Naive thymus-derived CD4-positive, alpha-beta T cell (primary cell): Measurements from ENCODE around the gene SRPX. TPM values are rescaled to one million over a fixed set of nuclear protein-coding genes. Genes with fewer than 3 reads are reported as not detected.

Source experiments
- ATAC-seq: fragments of 150-1000 bp; cut with Tn5 transposase; 2 replicates; pipeline ENCODE4 v1.10.0; 2021; ENCODE audit warnings: mild to moderate bottlenecking, moderate library complexity
- CTCF ChIA-PET: fragments of 350-600 bp; sonication (Branson Sonifier 250); formaldehyde crosslinking; loops from one replicate; lab custom pipeline; 2021; ENCODE audit warnings: antibody characterized with exemption; lab: Charles Lee
- POLR2A ChIA-PET: fragments of 350-600 bp; sonication (Branson Sonifier 250); formaldehyde crosslinking; loops from one replicate; lab custom pipeline; 2021; ENCODE audit warnings: antibody characterized with exemption, inconsistent platforms; lab: Charles Lee
- DNase-seq, 9 donors: peaks; one replicate each; pipeline versions ENCODE4 v3.0.0 to v3.0.0-alpha.2; 2020 to 2022; ENCODE audit warnings: mixed read lengths in 1 of 9
- H3K27ac ChIP-seq: one replicate; pipeline ENCODE4 v1.7.0; 2013; ENCODE audit warnings: mild to moderate bottlenecking, low read depth, low read length, moderate library complexity
- H3K27me3 ChIP-seq, 2 donors: one replicate each; pipeline ENCODE4 v1.7.0; 2013; ENCODE audit warnings: low read length in 2 of 2, mild to moderate bottlenecking in 2 of 2, moderate library complexity in 2 of 2; ENCODE audit not compliant: control insufficient read depth in 2 of 2, insufficient read depth in 2 of 2
- H3K36me3 ChIP-seq, 3 experiments: 1 replicate in 2 of 3; 2 replicates in 1 of 3; pipeline ENCODE4 v1.7.0; 2013; ENCODE audit warnings: low read length in 3 of 3, mild to moderate bottlenecking in 3 of 3, moderate library complexity in 1 of 3; ENCODE audit not compliant: insufficient read depth in 3 of 3, control insufficient read depth in 2 of 3
- H3K4me1 ChIP-seq, 2 donors: one replicate each; pipeline ENCODE4 v1.7.0; 2013; ENCODE audit warnings: low read length in 2 of 2, mild to moderate bottlenecking in 2 of 2, moderate library complexity in 1 of 2; ENCODE audit not compliant: control insufficient read depth in 2 of 2, insufficient read depth in 2 of 2
- H3K4me3 ChIP-seq: 2 replicates; pipeline ENCODE4 v1.7.0; 2013; ENCODE audit warnings: mild to moderate bottlenecking, low read length
- H3K9me3 ChIP-seq, 3 experiments: 1 replicate in 2 of 3; 2 replicates in 1 of 3; pipeline ENCODE4 v1.7.0; 2013; ENCODE audit warnings: low read length in 3 of 3; ENCODE audit not compliant: control insufficient read depth in 2 of 3
- H3K27ac Mint-ChIP-seq, 9 donors: one replicate each; pipeline ENCODE4 v1.8.0; 2020 to 2022; ENCODE audit warnings: mixed read lengths in 9 of 9, mild to moderate bottlenecking in 8 of 9, moderate library complexity in 5 of 9, inconsistent platforms in 2 of 9
- H3K27me3 Mint-ChIP-seq, 5 donors: one replicate each; pipeline ENCODE4 v1.8.0; 2021 to 2022; ENCODE audit warnings: mixed read lengths in 5 of 5, mild to moderate bottlenecking in 1 of 5
- H3K36me3 Mint-ChIP-seq, 5 donors: one replicate each; pipeline ENCODE4 v1.8.0; 2020 to 2022; ENCODE audit warnings: mixed read lengths in 5 of 5, mild to moderate bottlenecking in 3 of 5, inconsistent platforms in 1 of 5
- H3K4me1 Mint-ChIP-seq, 7 donors: one replicate each; pipeline ENCODE4 v1.8.0; 2020 to 2022; ENCODE audit warnings: mixed read lengths in 7 of 7, mild to moderate bottlenecking in 3 of 7, inconsistent platforms in 1 of 7
- H3K4me3 Mint-ChIP-seq, 10 donors: one replicate each; pipeline ENCODE4 v1.8.0; 2020 to 2022; ENCODE audit warnings: mild to moderate bottlenecking in 10 of 10, mixed read lengths in 10 of 10, moderate library complexity in 6 of 10, inconsistent platforms in 2 of 10
- H3K9me3 Mint-ChIP-seq, 11 donors: one replicate each; pipeline ENCODE4 v1.8.0; 2020 to 2022; ENCODE audit warnings: mixed read lengths in 11 of 11, mild to moderate bottlenecking in 4 of 11, inconsistent platforms in 1 of 11, moderate library complexity in 1 of 11
- intact Hi-C, 2 donors: fragments of 100-400 bp; cut with micrococcal nuclease; formaldehyde crosslinking; loops; one replicate each; pipeline ENCODE4 v1.15.1; 2023
- polyA plus RNA-seq, 2 donors: library from polyadenylated mRNA; unstranded; fragments of 300-500 nt; fragmentation: Illumina TruSeq; gene quantifications; one replicate each; pipeline ENCODE4 v1.2.3, GENCODE V29; 2021
- total RNA-seq, 6 experiments: library from RNA in 5 of 6; stranded (reverse) in 5 of 6; gene quantifications; 1 replicate in 5 of 6; 2 replicates in 1 of 6; pipeline ENCODE4 v1.2.3 and lab custom pipeline; 2021 to 2026

Gene SRPX
- total and polyA plus RNA-seq, 7 experiments from 2014 or later: not detected

DNA sequence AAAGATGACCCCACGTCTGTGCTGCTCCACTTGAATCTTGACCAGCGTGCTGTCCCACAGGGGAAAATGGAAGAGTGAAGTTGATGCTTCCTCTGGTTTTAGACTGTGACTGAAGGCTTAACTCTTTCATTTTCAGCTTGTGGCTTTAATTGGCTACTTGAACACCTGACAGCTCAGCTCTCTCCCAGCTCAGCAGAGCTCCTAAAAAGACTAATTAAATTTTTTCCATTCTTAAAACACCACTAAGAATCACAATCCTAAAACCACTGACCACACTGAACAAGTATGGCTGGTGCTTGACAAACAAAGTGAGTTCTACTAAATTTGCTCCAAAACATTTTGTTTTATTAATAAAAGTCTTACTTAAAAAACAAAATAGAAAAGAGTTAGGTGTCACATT lies 71.7 kb downstream of the SRPX start:
- H3K27ac ChIP-seq: no peak overlapping the region
- no peak for ATAC-seq
- peaks cover 0 to 10% (median 7%) of the 10 kb centered on the region in 5 donors for H3K27me3 Mint-ChIP-seq
- no peak for DNase-seq
- H3K4me1 Mint-ChIP-seq: no peaks in the 10 kb centered on the region
- no peaks in the 10 kb centered on the region for H3K27me3 ChIP-seq
- H3K4me3 Mint-ChIP-seq: no peak overlapping the region
- no peaks in the 10 kb centered on the region for H3K9me3 ChIP-seq
- no peak overlapping the region for H3K4me3 ChIP-seq
- no peaks in the 10 kb centered on the region for H3K36me3 Mint-ChIP-seq
- ChIA-PET CTCF (no interaction called here), POLR2A (no interaction called here)
- no peaks in the 10 kb centered on the region for H3K4me1 ChIP-seq
- no peaks in the 10 kb centered on the region for H3K9me3 Mint-ChIP-seq
- no peaks in the 10 kb centered on the region for H3K36me3 ChIP-seq
- intact Hi-C loops: no loop called here
- H3K27ac Mint-ChIP-seq: no peak overlapping the region

DNA sequence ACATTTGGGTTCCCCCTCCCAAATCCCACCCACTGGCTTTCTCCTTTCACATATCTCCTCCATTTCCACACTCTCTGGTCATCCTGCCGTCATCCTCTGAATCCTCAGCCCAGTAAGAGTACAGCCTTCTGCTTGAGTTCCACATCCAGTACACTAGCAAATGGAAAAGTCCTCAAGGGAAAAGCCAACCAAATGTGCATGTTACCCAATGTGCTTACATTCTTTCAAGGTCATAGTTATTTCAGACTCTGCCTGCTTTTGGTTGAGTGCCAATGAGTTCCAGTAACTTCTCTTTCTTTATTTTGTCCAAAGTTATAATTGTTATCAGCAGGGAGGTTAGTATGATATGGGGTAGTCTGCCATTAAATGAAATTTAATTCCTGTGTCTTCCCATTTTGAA lies 78.1 kb downstream of the SRPX start:
- ChIA-PET CTCF (no interaction called here), POLR2A (no interaction called here)
- no peak overlapping the region for H3K27ac ChIP-seq
- H3K4me3 ChIP-seq: no peak overlapping the region
- no peak overlapping the region for H3K27ac Mint-ChIP-seq
- no peaks in the 10 kb centered on the region for H3K4me1 ChIP-seq
- H3K9me3 ChIP-seq: no peaks in the 10 kb centered on the region
- ATAC-seq (no peak), DNase-seq (no peak)
- H3K9me3 Mint-ChIP-seq: peaks cover 0 to 1% (median 0%) of the 10 kb centered on the region in 11 donors
- H3K36me3 Mint-ChIP-seq: no peaks in the 10 kb centered on the region
- H3K27me3 ChIP-seq: no peaks in the 10 kb centered on the region
- no peaks in the 10 kb centered on the region for H3K4me1 Mint-ChIP-seq
- peaks cover 0 to 11% (median 7%) of the 10 kb centered on the region in 5 donors for H3K27me3 Mint-ChIP-seq
- intact Hi-C loops: no loop called here
- no peak overlapping the region for H3K4me3 Mint-ChIP-seq
- H3K36me3 ChIP-seq: no peaks in the 10 kb centered on the region

DNA sequence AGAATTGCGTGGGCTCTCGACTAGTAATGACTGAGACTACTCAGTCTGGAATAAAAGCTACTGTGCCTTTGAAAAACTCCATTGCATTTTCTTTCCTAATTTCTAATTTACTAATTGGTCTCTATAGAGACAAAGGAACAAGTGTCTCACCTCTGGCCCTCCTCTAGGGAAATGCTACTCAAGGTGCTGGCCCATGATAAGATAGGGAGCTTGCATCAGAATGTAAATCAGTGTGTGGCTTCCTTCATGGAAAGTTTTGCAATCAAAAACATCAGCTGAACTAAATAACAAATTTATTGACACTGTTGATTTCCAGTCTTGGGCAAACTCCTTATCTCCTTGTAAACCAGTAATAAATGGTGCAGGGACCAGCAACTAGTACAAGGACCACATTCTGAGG lies 81.8 kb downstream of the SRPX start:
- DNase-seq (no peak), ATAC-seq (no peak)
- no peaks in the 10 kb centered on the region for H3K4me1 ChIP-seq
- POLR2A ChIA-PET: no interaction called here
- H3K36me3 Mint-ChIP-seq: no peaks in the 10 kb centered on the region
- no peak overlapping the region for H3K27ac ChIP-seq
- CTCF ChIA-PET: no interaction called here
- peaks cover 0 to 1% (median 0%) of the 10 kb centered on the region in 11 donors for H3K9me3 Mint-ChIP-seq
- H3K4me1 Mint-ChIP-seq: no peaks in the 10 kb centered on the region
- peaks cover 0 to 12% (median 0%) of the 10 kb centered on the region in 5 donors for H3K27me3 Mint-ChIP-seq
- no peaks in the 10 kb centered on the region for H3K36me3 ChIP-seq
- H3K27ac Mint-ChIP-seq: no peak overlapping the region
- H3K27me3 ChIP-seq: no peaks in the 10 kb centered on the region
- no peak overlapping the region for H3K4me3 ChIP-seq
- no peak overlapping the region for H3K4me3 Mint-ChIP-seq
- intact Hi-C loops: no loop called here
- H3K9me3 ChIP-seq: no peaks in the 10 kb centered on the region

DNA sequence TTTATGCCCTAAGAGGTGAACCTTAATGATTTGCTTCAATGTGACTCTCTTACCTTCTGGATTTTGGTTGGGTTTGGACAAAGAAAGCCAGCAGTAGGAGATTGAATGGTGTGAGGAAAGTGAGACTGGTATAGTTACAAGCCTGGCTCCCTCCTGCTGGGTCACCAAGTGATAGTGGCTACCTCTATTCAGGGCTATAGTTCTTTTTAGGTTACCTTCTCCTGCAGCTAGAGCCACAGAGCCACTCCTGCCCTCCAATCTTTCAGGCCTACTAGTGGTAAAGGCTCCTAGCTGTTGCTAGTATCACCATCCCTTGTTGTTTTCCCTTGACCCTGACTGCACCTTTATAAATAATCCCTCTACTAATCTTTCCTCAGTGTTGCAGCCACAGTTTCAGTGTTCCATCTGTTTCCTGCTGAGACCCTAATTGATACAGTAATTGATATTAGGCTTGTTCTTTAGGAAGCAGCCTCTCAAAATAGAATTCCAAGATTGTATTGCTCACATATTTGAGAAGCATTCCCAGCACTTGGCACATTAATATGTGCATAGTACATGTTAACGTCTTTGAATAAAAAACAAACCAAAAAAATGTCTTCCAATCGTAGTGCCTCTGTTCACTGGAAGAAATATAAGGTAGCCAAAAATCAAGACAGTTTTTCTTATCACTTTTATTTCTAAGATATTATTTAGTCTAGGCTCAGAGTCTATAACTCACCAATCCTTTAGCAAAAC lies 82.3 kb downstream of the SRPX start:
- Histone ChIP-seq H3K4me1 (no peaks in the 10 kb centered on the region), H3K27me3 (no peaks in the 10 kb centered on the region), H3K9me3 (no peaks in the 10 kb centered on the region), H3K36me3 (no peaks in the 10 kb centered on the region), H3K27ac (no peak overlapping the region), H3K4me3 (no peak overlapping the region)
- DNase-seq (no peak), ATAC-seq (no peak)
- H3K36me3 Mint-ChIP-seq: no peaks in the 10 kb centered on the region
- ChIA-PET POLR2A (no interaction called here), CTCF (no interaction called here)
- H3K27me3 Mint-ChIP-seq: peaks cover 0 to 12% (median 0%) of the 10 kb centered on the region in 5 donors
- no peak overlapping the region for H3K27ac Mint-ChIP-seq
- no peaks in the 10 kb centered on the region for H3K4me1 Mint-ChIP-seq
- peaks cover 0 to 1% (median 0%) of the 10 kb centered on the region in 11 donors for H3K9me3 Mint-ChIP-seq
- intact Hi-C loops: no loop called here
- no peak overlapping the region for H3K4me3 Mint-ChIP-seq

DNA sequence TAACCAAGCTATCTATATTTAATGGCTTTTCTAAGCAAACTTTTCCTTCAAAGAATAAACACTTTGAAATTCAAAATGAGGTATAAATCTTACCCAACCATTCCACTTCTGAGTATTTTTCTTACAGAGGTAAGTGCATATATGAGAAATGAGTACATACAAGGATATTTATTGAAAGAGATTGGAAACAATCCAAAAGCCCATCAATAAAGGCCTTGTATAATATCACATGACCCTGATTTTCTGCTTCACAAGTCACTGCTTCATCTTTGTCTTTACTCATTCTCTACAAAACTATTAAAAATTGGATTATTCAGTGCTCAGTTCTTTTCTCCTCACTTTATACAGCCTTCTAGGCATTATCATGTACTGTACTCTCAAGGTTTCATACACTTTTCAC lies 91.3 kb downstream of the SRPX start:
- no peaks in the 10 kb centered on the region for H3K36me3 ChIP-seq
- DNase-seq: no peak
- H3K4me1 Mint-ChIP-seq: no peaks in the 10 kb centered on the region
- H3K27ac ChIP-seq: no peak overlapping the region
- H3K9me3 Mint-ChIP-seq: peaks cover 0 to 1% (median 0%) of the 10 kb centered on the region in 11 donors
- no peak overlapping the region for H3K27ac Mint-ChIP-seq
- H3K4me3 Mint-ChIP-seq: no peak overlapping the region
- no peak for ATAC-seq
- CTCF ChIA-PET: no interaction called here
- H3K27me3 Mint-ChIP-seq: peaks cover 0 to 8% (median 0%) of the 10 kb centered on the region in 5 donors
- no peaks in the 10 kb centered on the region for H3K4me1 ChIP-seq
- no peaks in the 10 kb centered on the region for H3K27me3 ChIP-seq
- intact Hi-C loops: no loop called here
- no peaks in the 10 kb centered on the region for H3K9me3 ChIP-seq
- H3K36me3 Mint-ChIP-seq: no peaks in the 10 kb centered on the region
- no peak overlapping the region for H3K4me3 ChIP-seq
- POLR2A ChIA-PET: no interaction called here

DNA sequence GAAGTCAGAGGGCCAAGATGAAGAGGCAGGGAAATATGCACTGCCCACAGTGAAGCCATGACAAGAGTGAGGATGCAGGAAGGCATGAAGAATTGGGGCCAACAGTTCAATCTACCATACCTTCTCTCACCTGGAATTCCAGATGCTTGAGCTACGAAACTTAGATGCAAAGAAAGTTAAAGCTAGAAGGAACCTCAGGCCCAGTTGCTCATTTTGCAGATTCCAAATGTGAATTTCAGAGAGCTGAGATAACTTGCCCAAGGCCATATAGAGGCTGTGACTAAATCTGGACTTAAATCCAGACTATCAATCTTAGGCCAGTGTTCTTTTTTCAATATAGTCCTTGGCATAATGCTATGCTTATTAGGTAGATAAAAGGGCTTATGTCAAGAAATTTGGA lies 92.7 kb downstream of the SRPX start:
- intact Hi-C loops: no loop called here
- no peaks in the 10 kb centered on the region for H3K36me3 Mint-ChIP-seq

DNA sequence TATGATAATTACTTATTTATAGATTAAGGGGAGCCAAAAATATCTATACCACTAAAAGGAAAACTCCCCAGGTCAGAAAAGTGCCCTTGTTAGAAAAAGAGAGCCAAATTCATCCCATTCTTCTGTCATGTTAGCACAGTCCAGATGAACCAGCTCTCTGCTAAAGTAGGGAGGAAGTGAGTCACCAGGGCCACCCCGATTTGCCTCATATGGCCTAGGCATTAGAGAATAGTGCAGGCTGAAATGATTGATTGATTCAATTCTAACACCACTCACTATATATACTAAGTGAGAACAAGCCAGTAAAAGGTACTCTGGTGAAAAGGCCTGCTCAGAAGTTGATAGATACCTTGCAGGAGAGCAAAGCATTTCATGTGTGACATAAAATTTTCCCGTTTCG lies 94.5 kb downstream of the SRPX start:
- Histone ChIP-seq H3K36me3 (no peaks in the 10 kb centered on the region), H3K4me3 (no peak overlapping the region), H3K27ac (no peak overlapping the region), H3K4me1 (no peaks in the 10 kb centered on the region), H3K27me3 (no peaks in the 10 kb centered on the region), H3K9me3 (no peaks in the 10 kb centered on the region)
- Mint-ChIP-seq H3K4me3 (no peak overlapping the region), H3K4me1 (no peaks in the 10 kb centered on the region), H3K27ac (no peak overlapping the region), H3K27me3 (peaks cover 0 to 8% (median 0%) of the 10 kb centered on the region in 5 donors), H3K9me3 (peaks cover 0 to 1% (median 0%) of the 10 kb centered on the region in 11 donors), H3K36me3 (no peaks in the 10 kb centered on the region)
- ChIA-PET CTCF (no interaction called here), POLR2A (no interaction called here)
- intact Hi-C loops: no loop called here
- DNase-seq: no peak
- no peak for ATAC-seq

More for the DNA sequence above, 92.7 kb downstream of the SRPX start:
- Histone ChIP-seq H3K4me3 (no peak overlapping the region), H3K36me3 (no peaks in the 10 kb centered on the region), H3K4me1 (no peaks in the 10 kb centered on the region), H3K27ac (no peak overlapping the region), H3K27me3 (no peaks in the 10 kb centered on the region), H3K9me3 (no peaks in the 10 kb centered on the region)
- Mint-ChIP-seq H3K4me1 (no peaks in the 10 kb centered on the region), H3K9me3 (peaks cover 0 to 1% (median 0%) of the 10 kb centered on the region in 11 donors), H3K27ac (no peak overlapping the region), H3K27me3 (peaks cover 0 to 8% (median 0%) of the 10 kb centered on the region in 5 donors), H3K4me3 (no peak overlapping the region)
- ChIA-PET CTCF (no interaction called here), POLR2A (no interaction called here)
- no peak for ATAC-seq
- DNase-seq: no peak
